CD4-positive, alpha-beta T cell treated with Interleukin-4 for 1 hour (primary cell): ENCODE measurements around the gene RAD51B.

Source experiments
- DNase-seq, 2 donors: peaks; one replicate each; pipeline ENCODE4 v3.0.0-alpha.2; 2020 to 2022

RAD51B gene

DNA sequence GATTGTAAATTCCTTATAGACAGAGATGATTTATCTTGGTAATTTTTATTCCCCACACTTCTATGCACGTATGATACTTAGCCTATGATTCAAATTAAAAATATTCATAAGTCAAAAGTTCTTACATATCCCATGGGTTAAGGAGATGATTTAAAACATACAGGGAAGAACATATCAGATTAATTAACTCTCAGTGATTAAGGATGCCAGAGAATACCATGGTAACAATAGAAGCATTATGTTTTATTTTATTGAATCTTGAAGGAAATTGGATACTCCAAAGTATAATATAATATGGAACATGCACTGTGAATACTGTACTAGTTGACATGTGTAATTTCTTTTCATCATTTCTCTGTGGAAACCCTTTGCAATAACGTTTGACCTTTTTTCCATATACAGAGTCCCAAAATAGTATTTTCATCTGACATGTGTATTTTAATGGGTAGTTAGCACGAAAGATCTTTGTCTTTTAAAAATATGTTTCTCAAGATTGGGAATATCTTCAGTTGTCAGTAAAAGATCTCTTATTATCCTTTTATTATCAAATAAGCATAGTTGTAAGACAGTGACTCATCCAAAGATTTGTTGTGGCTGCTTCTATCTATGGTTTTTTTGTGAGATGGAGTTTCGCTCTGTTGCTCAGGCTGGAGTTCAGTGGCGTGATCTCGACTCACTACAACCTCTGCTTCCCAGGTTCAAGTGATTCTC is 166.7 kb downstream of the RAD51B start:
- no peak for DNase-seq

DNA sequence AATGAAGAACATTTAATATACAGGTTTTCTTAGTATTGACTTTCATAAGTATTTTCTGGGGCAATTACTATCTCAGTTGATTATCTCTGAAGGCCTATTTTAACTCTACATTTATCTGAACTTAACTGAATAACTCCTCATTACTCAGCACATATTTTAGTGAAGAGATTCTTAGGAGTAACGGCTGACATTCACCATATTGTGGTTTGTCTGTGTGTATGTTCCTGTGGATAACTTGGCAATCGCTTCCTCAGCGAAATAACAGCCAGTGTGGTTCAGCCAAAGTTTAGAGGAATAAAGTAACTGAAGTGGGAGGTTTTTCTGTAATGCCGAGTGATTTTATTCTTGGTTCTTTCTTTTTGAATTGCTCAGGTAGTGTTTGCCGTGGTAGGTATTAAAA is 168.0 kb downstream of the RAD51B start:
- DNase-seq = no peak

DNA sequence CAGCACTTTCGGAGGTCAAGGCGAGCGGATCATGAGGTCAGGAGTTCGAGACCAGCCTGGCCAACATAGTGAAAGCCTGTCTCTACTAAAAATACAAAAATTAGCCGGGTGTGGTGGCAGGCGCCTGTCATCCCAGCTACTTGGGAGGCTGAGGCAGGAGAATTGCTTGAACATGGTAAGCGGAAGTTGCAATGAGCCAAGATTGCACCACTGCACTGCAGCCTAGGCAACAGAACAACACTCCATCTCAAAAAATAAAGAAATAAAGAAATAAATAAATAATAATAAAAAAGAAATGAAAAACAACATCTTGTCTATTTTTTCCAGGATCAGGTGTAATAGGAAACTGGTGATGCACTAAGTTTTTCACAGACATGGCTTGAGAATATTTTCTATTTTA is 168.6 kb downstream of the RAD51B start:
- DNase-seq = peak in 1 of 2 donors; percentile 12

DNA sequence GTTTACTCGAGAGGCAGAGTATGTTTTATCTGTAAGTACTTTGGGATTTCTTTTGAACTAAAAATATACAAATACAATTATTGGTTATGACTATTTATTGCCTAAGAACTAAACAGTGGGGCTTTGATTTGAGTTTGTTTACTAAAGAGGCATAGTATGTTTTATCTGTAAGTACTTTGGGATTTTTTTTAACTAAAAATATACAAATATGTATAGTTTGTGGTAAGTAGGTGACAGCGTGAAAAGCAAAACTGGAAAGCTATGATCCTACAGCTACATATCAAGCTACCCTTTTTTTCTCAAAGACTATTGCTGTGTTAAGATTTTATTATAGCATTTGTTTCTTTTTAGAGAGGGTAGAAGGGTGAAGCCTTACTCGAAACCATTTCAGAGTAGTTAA is 171.0 kb downstream of the RAD51B start:
- DNase-seq = no peak

- no peak for DNase-seq
These were observed 175.0 kb downstream of the RAD51B start for GRCh38 chr14:67994531-67994930.

- DNase-seq = no peak
These were observed 176.7 kb downstream of the RAD51B start for GRCh38 chr14:67996235-67996634.

DNA sequence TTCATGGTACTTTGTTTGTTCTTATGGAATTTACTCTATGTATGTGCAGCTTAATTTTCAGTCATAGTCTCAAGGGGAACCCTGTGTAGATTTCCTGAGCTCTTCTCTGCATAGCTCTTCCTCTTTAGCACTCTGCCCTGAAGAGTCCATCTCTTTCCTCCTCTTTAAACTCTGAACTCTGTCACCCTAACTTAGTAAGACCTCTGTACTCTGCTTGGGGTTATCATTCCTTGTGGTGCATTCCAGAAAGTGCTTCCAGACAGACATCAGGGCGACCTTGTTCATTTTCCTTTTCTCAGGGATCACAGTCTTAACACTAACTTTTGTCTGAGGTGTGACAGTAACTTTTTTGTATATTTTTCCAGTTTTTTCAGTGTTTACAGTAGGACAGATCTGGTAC is 179.3 kb downstream of the RAD51B start:
- DNase-seq = no peak

- no peak for DNase-seq
These were observed 179.7 kb downstream of the RAD51B start for GRCh38 chr14:67999290-67999689.

DNA sequence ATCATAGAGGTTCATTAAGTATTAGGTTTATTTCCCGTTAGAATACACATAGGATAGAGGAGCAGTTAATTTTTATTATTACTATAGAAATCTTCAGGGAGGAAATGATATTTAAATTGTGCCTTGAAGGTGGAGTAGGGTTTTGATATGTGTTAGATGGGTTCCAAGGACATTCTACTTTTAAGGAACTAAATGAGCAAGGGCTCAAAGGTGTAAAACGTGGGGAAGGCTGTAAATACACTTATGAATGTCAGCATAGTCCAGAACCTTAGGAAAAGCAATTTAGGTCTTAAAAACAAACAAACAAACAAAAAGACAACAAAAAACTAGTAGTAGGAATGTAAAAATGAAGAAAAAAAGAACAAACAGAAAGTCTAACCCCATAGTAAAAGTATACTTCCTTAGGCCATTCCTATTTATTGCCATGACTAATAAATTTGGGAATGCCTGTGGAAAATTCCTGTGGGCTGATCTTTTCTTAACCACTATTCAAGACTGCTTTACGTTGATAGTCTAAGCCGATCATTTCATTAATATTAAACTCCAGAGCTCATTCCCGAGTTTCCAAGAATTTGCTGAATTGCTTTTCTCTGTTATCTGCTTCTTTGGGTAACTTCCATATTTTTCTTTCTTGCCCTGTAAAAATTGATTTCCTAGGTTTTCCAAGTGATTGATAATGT is 180.3 kb downstream of the RAD51B start:
- DNase-seq = no peak

DNA sequence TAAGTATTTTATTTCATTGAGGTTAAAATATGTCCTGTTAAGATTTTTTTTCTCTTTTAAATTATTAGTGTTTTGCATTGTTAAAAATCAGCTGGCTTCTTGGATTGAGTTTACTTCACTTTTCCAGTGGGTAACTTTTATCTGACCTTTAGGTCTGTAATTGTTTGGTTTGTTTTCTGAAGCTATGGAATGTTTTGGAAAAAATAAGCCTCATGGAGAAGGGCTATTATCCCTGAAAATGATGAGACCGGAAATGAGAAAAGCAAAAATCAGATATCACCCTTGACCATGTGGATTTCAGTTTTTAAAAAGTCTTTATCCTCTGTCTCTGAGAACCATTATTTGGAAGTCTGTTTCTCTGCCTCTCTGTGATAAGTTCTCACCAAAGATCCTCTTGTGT is 180.9 kb downstream of the RAD51B start:
- DNase-seq = no peak

GRCh38 chr14:68008491-68008890 is 188.9 kb downstream of the RAD51B start:
- DNase-seq = no peak

GRCh38 chr14:68011406-68012028 is 191.9 kb downstream of the RAD51B start:
- no peak for DNase-seq

- no peak for DNase-seq
These were observed 193.3 kb downstream of the RAD51B start for GRCh38 chr14:68012871-68013270.

- DNase-seq = no peak
These were observed 193.7 kb downstream of the RAD51B start for GRCh38 chr14:68013326-68013725.

DNA sequence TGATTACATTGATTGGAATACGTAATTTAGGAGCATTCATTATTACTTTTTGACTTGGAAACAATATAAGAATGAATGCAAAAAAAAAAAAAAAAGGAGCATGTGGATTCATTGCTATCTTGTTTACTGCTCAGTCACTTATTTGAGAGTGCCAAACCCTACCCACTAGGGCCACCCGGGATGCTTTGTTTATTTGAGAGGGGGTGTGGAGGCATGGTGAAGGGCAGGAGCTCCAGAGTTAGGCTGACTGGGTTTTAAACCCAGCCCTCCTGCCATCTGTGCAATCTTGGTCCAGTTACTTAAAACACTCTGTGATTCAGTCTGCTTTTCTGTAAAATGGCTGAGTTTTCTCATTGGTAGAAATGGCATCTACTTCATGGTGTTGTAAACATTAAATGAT is 195.2 kb downstream of the RAD51B start:
- no peak for DNase-seq

- no peak for DNase-seq
These were observed 196.0 kb downstream of the RAD51B start for GRCh38 chr14:68015356-68016254.

- no peak for DNase-seq
These were observed 196.8 kb downstream of the RAD51B start for GRCh38 chr14:68016255-68016914.

- DNase-seq = no peak
These were observed 199.0 kb downstream of the RAD51B start for GRCh38 chr14:68018598-68018997.

DNA sequence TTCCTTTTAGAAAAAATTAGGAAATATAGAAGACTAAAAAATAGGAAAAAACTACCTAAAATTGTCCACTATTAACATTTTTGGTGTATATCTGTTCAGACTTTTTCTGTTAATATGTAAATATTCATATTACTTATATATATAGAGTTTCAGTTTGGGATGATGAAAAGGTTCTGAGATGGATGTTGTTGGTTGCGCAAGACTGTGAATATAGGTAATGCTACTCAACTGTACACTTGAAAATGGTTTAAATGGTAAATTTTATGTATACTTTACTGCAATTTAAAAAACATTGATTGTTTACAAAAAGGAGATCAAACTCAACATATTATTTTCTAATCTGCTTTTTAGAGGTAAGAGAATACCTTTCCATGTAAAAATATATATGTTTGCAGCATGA is 200.9 kb downstream of the RAD51B start:
- no peak for DNase-seq

GRCh38 chr14:68020999-68021663 is 201.6 kb downstream of the RAD51B start:
- no peak for DNase-seq

GRCh38 chr14:68027276-68027675 is 207.7 kb downstream of the RAD51B start:
- DNase-seq = no peak

DNA sequence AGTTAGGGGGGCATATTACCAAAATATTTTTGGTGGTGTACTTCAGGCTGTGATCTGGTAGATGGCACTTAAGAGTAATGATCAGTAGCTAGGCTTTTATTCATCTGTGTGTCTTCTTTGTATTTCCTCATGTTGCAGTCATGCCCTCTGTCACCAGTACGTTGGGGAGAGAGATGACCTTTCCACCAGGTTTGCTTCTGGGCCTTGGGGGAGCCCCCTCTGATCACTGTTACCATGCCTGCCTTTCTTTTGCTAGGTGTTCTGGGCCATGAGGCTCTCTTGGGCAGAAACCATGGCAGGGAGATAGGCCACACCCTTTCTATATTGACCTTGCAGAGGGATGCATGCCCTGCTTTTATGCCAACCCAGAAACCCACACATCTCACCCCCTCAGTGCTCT is 208.5 kb downstream of the RAD51B start:
- no peak for DNase-seq
